Measurements from ENCODE around the gene ADORA1.

DNA sequence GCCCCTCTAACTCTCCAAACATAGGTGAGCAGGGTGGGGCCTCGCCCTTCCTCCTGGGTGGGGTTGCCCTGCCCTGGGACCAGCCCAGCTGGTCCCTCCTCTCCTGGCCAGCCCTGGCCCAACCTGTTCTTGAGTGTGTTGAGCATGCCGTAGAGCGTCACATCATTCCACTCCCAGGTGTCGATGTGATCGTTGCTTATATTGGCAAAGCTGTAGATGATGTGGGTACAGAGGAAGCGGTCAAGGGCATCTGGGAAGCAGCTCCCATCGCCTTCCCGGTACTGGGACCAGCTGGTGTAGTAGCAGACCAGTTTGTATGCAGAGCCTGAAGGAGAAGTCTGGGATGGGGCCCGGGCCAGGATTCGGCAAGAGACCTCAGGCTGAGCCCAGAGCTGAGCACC lies 57.5 kb downstream of the ADORA1 start:
- TF ChIP-seq, protein P1, sequence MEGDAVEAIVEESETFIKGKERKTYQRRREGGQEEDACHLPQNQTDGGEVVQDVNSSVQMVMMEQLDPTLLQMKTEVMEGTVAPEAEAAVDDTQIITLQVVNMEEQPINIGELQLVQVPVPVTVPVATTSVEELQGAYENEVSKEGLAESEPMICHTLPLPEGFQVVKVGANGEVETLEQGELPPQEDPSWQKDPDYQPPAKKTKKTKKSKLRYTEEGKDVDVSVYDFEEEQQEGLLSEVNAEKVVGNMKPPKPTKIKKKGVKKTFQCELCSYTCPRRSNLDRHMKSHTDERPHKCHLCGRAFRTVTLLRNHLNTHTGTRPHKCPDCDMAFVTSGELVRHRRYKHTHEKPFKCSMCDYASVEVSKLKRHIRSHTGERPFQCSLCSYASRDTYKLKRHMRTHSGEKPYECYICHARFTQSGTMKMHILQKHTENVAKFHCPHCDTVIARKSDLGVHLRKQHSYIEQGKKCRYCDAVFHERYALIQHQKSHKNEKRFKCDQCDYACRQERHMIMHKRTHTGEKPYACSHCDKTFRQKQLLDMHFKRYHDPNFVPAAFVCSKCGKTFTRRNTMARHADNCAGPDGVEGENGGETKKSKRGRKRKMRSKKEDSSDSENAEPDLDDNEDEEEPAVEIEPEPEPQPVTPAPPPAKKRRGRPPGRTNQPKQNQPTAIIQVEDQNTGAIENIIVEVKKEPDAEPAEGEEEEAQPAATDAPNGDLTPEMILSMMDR (IDR thresholded peaks at IDR 0.05; ENCODE audit: low read length): no peak
- no peak for TF ChIP-seq EZH2phosphoT487 (IDR thresholded peaks at IDR 0.05; ENCODE audit: low read length)

Measured in MM.1S (cell line).